Mesendoderm (in vitro differentiated cells): ENCODE measurements around the gene OR10A3.

ENCODE experiments used
- DNase-seq: peaks from one replicate; pipeline ENCODE4 v3.0.0; 2013
- H2AK5ac ChIP-seq: 2 replicates; pipeline ENCODE4 v1.6.1; 2013; ENCODE audit warnings: low read length, inconsistent platforms
- H2BK120ac ChIP-seq: 2 replicates; pipeline ENCODE4 v1.6.1; 2013; ENCODE audit warnings: low read depth, mild to moderate bottlenecking, low read length, moderate library complexity, mixed read lengths
- H2BK15ac ChIP-seq: replicated peaks from 2 replicates; pipeline ENCODE4 v1.6.1; 2013; ENCODE audit warnings: low read depth, mild to moderate bottlenecking, moderate library complexity
- H2BK5ac ChIP-seq: 2 replicates; pipeline ENCODE4 v1.6.1; 2013; ENCODE audit warnings: low read length, inconsistent platforms
- H3K18ac ChIP-seq: 2 replicates; pipeline ENCODE4 v1.6.1; 2013; ENCODE audit warnings: mild to moderate bottlenecking, low read length, mixed read lengths
- H3K23ac ChIP-seq: one replicate; pipeline ENCODE4 v1.6.1; 2013; ENCODE audit warnings: low read length
- H3K27ac ChIP-seq: 2 replicates; pipeline ENCODE4 v1.5.1; 2013; ENCODE audit warnings: low read depth, mild to moderate bottlenecking, inconsistent platforms, low read length, moderate library complexity
- H3K27me3 ChIP-seq: 2 replicates; pipeline ENCODE4 v1.6.1; 2013; ENCODE audit warnings: low read length, control low read depth, mild to moderate bottlenecking, inconsistent platforms; ENCODE audit not compliant: insufficient read depth, poor library complexity
- H3K36me3 ChIP-seq: 2 replicates; pipeline ENCODE4 v1.6.1; 2013; ENCODE audit warnings: low read length, inconsistent platforms; ENCODE audit not compliant: control insufficient read depth, insufficient read depth
- H3K4ac ChIP-seq: one replicate; pipeline ENCODE4 v1.6.1; 2013; ENCODE audit warnings: low read depth, mild to moderate bottlenecking, low read length, moderate library complexity
- H3K4me1 ChIP-seq: 2 replicates; pipeline ENCODE4 v1.6.1; 2013; ENCODE audit warnings: low read depth, low read length, inconsistent platforms; ENCODE audit not compliant: control insufficient read depth
- H3K4me2 ChIP-seq: 2 replicates; pipeline ENCODE4 v1.6.1; 2013; ENCODE audit warnings: low read length
- H3K4me3 ChIP-seq: 2 replicates; pipeline ENCODE4 v1.5.1; 2013; ENCODE audit warnings: mild to moderate bottlenecking, low read length
- H3K56ac ChIP-seq: one replicate; pipeline ENCODE4 v1.6.1; 2013; ENCODE audit warnings: low read length
- H3K79me1 ChIP-seq: 2 replicates; pipeline ENCODE4 v1.6.1; 2013; ENCODE audit warnings: low read length, inconsistent platforms
- H3K79me2 ChIP-seq: 2 replicates; pipeline ENCODE4 v1.6.1; 2013; ENCODE audit warnings: mild to moderate bottlenecking, low read length; ENCODE audit not compliant: control insufficient read depth, insufficient read depth
- H3K9ac ChIP-seq: 2 replicates; pipeline ENCODE4 v1.6.1; 2013; ENCODE audit warnings: low read length, inconsistent platforms
- H4K5ac ChIP-seq: one replicate; pipeline ENCODE4 v1.6.1; 2013; ENCODE audit warnings: low read length
- H4K8ac ChIP-seq: one replicate; pipeline ENCODE4 v1.6.1; 2013; ENCODE audit warnings: low read depth, mild to moderate bottlenecking, control low read depth, low read length, moderate library complexity
- WGBS: extraction: QIAGEN DNeasy Blood & Tissue Kit; methylation state at CpG from one replicate; pipeline ENCODE4 v1.1.7; 2013; ENCODE audit warnings: low lambda C conversion rate, missing lambda C conversion rate; ENCODE audit not compliant: insufficient coverage; ENCODE audit errors: extremely low coverage; 5-methylcytosine and 5-hydroxymethylcytosine counted together

Gene OR10A3

GRCh38 chr11:7898666-7899283 is 42.7 kb downstream of the OR10A3 start:
- DNase-seq: no peak
- H3K36me3 ChIP-seq: peaks cover 4% of the 10 kb centered on the region
- no peak overlapping the region for H3K4me3 ChIP-seq

GRCh38 chr11:7896009-7896785 is 45.3 kb downstream of the OR10A3 start:
- no peak overlapping the region for H4K8ac ChIP-seq
- no peak overlapping the region for H4K5ac ChIP-seq
- H2BK120ac ChIP-seq: no peak overlapping the region
- no peak overlapping the region for H3K23ac ChIP-seq
- H3K27me3 ChIP-seq: no peaks in the 10 kb centered on the region
- DNase-seq: no peak
- peaks cover 4% of the 10 kb centered on the region for H3K36me3 ChIP-seq
- H3K56ac ChIP-seq: no peak overlapping the region
- no peak overlapping the region for H2BK15ac ChIP-seq
- peaks cover 8% of the 10 kb centered on the region for H3K4me1 ChIP-seq
- H3K9ac ChIP-seq: no peak overlapping the region
- H3K4me3 ChIP-seq: no peak overlapping the region
- peak overlapping the region; percentile 33 for H3K27ac ChIP-seq
- no peak overlapping the region for H3K4me2 ChIP-seq
- WGBS: no CpG with 5 or more reads among the region's 1 CpG
- no peak overlapping the region for H3K18ac ChIP-seq
- no peak overlapping the region for H2BK5ac ChIP-seq
- H3K79me1 ChIP-seq: peaks cover 6% of the 10 kb centered on the region
- H3K79me2 ChIP-seq: peaks cover 5% of the 10 kb centered on the region
- H2AK5ac ChIP-seq: no peak overlapping the region
- H3K4ac ChIP-seq: no peak overlapping the region

More at GRCh38 chr11:7898666-7899283, 42.7 kb downstream of the OR10A3 start:
- no peak overlapping the region for H3K23ac ChIP-seq
- no peak overlapping the region for H3K56ac ChIP-seq
- no peak overlapping the region for H3K4ac ChIP-seq
- H4K5ac ChIP-seq: no peak overlapping the region
- H3K27me3 ChIP-seq: no peaks in the 10 kb centered on the region
- peaks cover 10% of the 10 kb centered on the region for H3K79me2 ChIP-seq
- no peak overlapping the region for H4K8ac ChIP-seq
- H3K4me2 ChIP-seq: no peak overlapping the region
- H3K79me1 ChIP-seq: peaks cover 4% of the 10 kb centered on the region
- WGBS: no CpG with 5 or more reads among the region's 5 CpGs
- H2AK5ac ChIP-seq: no peak overlapping the region
- no peak overlapping the region for H2BK120ac ChIP-seq
- no peak overlapping the region for H3K27ac ChIP-seq
- H2BK5ac ChIP-seq: no peak overlapping the region
- no peak overlapping the region for H3K9ac ChIP-seq
- H3K4me1 ChIP-seq: peaks cover 3% of the 10 kb centered on the region
- no peak overlapping the region for H3K18ac ChIP-seq
- no peak overlapping the region for H2BK15ac ChIP-seq

- no CpG with 5 or more reads among the region's 3 CpGs for WGBS
- no peak overlapping the region for H3K4me3 ChIP-seq
- H3K4me1 ChIP-seq: peaks cover 8% of the 10 kb centered on the region
- H3K79me2 ChIP-seq: peaks cover 3% of the 10 kb centered on the region
- H3K56ac ChIP-seq: no peak overlapping the region
- H4K8ac ChIP-seq: no peak overlapping the region
- no peak for DNase-seq
- no peak overlapping the region for H2BK15ac ChIP-seq
- no peak overlapping the region for H3K9ac ChIP-seq
- H3K18ac ChIP-seq: no peak overlapping the region
- H3K4ac ChIP-seq: no peak overlapping the region
- no peak overlapping the region for H3K23ac ChIP-seq
- H4K5ac ChIP-seq: no peak overlapping the region
- H2BK120ac ChIP-seq: no peak overlapping the region
- no peak overlapping the region for H2BK5ac ChIP-seq
- H3K4me2 ChIP-seq: no peak overlapping the region
- no peak overlapping the region for H2AK5ac ChIP-seq
- H3K27ac ChIP-seq: no peak overlapping the region
- no peaks in the 10 kb centered on the region for H3K36me3 ChIP-seq
- peaks cover 3% of the 10 kb centered on the region for H3K79me1 ChIP-seq
- H3K27me3 ChIP-seq: no peaks in the 10 kb centered on the region
Measured at GRCh38 chr11:7894251-7894650, 47.3 kb downstream of the OR10A3 start.

- Histone ChIP-seq H4K5ac (no peak overlapping the region), H3K79me1 (peaks cover 3% of the 10 kb centered on the region), H3K36me3 (no peaks in the 10 kb centered on the region), H3K27me3 (no peaks in the 10 kb centered on the region), H4K8ac (no peak overlapping the region), H3K4ac (no peak overlapping the region), H3K4me3 (no peak overlapping the region), H3K56ac (peak overlapping the region; percentile 84), H3K4me1 (peaks cover 8% of the 10 kb centered on the region), H3K9ac (peak overlapping the region; percentile 2), H3K79me2 (peaks cover 3% of the 10 kb centered on the region), H3K18ac (no peak overlapping the region), H3K4me2 (no peak overlapping the region), H2AK5ac (peak overlapping the region; percentile 71), H3K23ac (no peak overlapping the region), H3K27ac (no peak overlapping the region), H2BK15ac (no peak overlapping the region), H2BK5ac (peak overlapping the region; percentile 72), H2BK120ac (no peak overlapping the region)
- no peak for DNase-seq
- WGBS: no CpG with 5 or more reads among the region's 2 CpGs
Measured at GRCh38 chr11:7893796-7894195, 47.7 kb downstream of the OR10A3 start.

- H3K4me3 ChIP-seq: no peak overlapping the region
- WGBS: no CpG with 5 or more reads among the region's 2 CpGs
- peak; percentile 75 for DNase-seq
Measured at GRCh38 chr11:7892840-7893254, 48.7 kb downstream of the OR10A3 start.

More at GRCh38 chr11:7892840-7893254, 48.7 kb downstream of the OR10A3 start:
- Histone ChIP-seq H3K9ac (peak overlapping the region; percentile 59), H3K4me2 (no peak overlapping the region), H3K23ac (no peak overlapping the region), H3K4ac (no peak overlapping the region), H3K56ac (peak overlapping the region; percentile 84), H4K8ac (no peak overlapping the region), H3K27ac (peak overlapping the region; percentile 1), H2BK120ac (no peak overlapping the region), H2BK15ac (no peak overlapping the region), H4K5ac (peak overlapping the region; percentile 95), H3K36me3 (no peaks in the 10 kb centered on the region), H3K18ac (peak overlapping the region; percentile 45), H3K4me1 (peaks cover 8% of the 10 kb centered on the region), H3K27me3 (no peaks in the 10 kb centered on the region), H3K79me1 (peaks cover 5% of the 10 kb centered on the region), H2BK5ac (peak overlapping the region; percentile 74), H3K79me2 (peaks cover 3% of the 10 kb centered on the region), H2AK5ac (peak overlapping the region; percentile 91)
